ENCODE data around the gene RTL10.

Gene RTL10

DNA sequence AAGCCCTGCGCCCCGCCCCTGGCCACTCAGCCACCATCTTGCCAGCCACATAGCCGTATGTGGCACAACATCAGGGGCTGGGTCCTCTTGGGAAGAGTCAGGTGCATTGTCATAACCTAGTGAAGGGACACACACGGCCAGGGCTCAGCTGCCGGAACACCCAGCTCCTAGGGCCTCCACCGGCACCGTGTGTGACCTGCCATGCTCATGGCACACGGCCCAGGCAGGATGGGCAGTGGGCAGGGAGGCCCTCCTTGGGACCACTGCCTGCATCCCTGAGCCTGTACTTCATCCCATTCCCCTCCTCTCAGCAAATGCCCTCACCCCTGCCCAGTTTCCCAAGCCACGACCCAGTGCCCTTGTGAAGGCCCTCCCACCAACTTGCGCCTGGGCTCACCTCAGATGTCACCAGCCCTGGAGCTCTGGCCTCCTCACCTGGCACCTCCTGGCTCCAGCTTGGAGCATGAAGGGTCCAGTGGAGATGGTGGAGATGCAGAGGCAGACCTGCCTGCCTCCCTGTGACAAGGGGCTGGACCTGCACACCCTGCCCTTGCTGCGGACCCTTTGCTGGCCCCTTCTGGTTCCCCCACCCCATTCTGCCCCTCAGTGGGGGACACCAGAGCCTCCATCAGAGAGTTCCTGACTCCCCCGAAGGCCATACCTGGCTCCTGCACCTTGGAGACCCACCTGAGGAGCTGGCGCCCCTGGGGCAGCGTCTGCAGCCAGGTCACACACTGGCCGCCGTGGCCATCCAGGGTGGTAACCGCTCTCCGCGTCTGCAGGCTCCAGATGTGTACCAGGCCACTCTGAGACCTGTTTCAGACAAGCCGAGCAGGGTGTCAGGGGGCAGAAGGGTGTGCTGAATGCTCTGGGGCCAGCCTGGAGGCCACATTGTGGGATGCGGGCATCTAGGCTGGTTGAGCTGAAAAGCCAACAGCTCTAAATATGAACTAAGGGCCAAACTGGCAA, 34.5 kb downstream of the RTL10 start:
- no peak for DNase-seq
- in situ Hi-C loops (cut with HindIII; ENCODE audit: low pct_ligation_motif_present, low pct_unique_long_range_greater_than_20kb, low sequenced_read_pairs): no loop called here

DNA sequence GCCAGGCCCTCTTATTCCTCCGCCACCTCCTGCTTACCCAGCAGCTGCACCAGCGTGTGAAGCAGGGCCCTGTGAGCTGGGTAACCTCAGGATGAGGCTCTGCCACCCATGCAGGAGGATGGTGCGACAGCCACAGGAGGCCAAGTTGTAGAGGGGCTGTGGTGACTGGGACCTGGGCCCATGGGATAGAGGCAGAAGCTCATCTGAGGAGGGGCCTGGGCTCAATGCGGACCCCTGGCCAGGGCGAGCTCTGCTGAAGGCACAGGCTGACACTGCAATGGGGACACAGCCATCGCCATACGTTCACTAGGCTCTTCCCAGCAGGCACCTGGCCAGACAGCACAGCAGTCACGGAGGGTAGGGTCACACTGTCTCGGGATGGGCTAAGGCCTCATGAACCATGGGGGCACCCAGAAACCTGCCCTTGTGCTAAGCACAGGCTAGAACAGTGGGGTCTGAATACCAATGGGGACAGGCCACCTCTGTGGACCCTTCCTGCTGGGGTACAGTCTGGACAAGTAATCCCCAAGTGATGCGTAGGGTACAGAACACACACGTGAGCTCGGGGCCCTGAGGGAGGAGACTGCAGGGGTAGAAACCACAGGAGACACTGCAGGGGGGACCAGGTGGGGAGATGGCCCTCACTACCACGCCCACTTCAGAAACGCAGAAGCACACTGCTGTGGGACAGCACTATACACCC, 35.3 kb downstream of the RTL10 start:
- in situ Hi-C loops (cut with HindIII; ENCODE audit: low pct_ligation_motif_present, low pct_unique_long_range_greater_than_20kb, low sequenced_read_pairs): no loop called here
- DNase-seq: no peak

GRCh38 chr22:19818324-19819207, 36.1 kb downstream of the RTL10 start:
- in situ Hi-C loops (cut with HindIII; ENCODE audit: low pct_ligation_motif_present, low pct_unique_long_range_greater_than_20kb, low sequenced_read_pairs): no loop called here
- DNase-seq: no peak

GRCh38 chr22:19816372-19817119, 38.1 kb downstream of the RTL10 start:
- no peak for DNase-seq
- in situ Hi-C loops (cut with HindIII; ENCODE audit: low pct_ligation_motif_present, low pct_unique_long_range_greater_than_20kb, low sequenced_read_pairs): no loop called here

- no peak for DNase-seq
Observed at GRCh38 chr22:19815823-19816290, 38.8 kb downstream of the RTL10 start.

GRCh38 chr22:19815093-19815822, 39.4 kb downstream of the RTL10 start:
- DNase-seq: no peak

More at GRCh38 chr22:19815823-19816290, 38.8 kb downstream of the RTL10 start:
- in situ Hi-C loops (cut with HindIII; ENCODE audit: low pct_ligation_motif_present, low pct_unique_long_range_greater_than_20kb, low sequenced_read_pairs): no loop called here

GRCh38 chr22:19814428-19814827, 40.2 kb downstream of the RTL10 start:
- in situ Hi-C loops (cut with HindIII; ENCODE audit: low pct_ligation_motif_present, low pct_unique_long_range_greater_than_20kb, low sequenced_read_pairs): no loop called here
- DNase-seq: no peak

More at GRCh38 chr22:19815093-19815822, 39.4 kb downstream of the RTL10 start:
- in situ Hi-C loops (cut with HindIII; ENCODE audit: low pct_ligation_motif_present, low pct_unique_long_range_greater_than_20kb, low sequenced_read_pairs): no loop called here

- no peak for DNase-seq
- in situ Hi-C loops (cut with HindIII; ENCODE audit: low pct_ligation_motif_present, low pct_unique_long_range_greater_than_20kb, low sequenced_read_pairs): no loop called here
Observed at GRCh38 chr22:19812910-19813309, 41.8 kb downstream of the RTL10 start.

- in situ Hi-C loops (cut with HindIII; ENCODE audit: low pct_ligation_motif_present, low pct_unique_long_range_greater_than_20kb, low sequenced_read_pairs): no loop called here
- DNase-seq: no peak
Observed at GRCh38 chr22:19811811-19812771, 42.6 kb downstream of the RTL10 start.

- in situ Hi-C loops (cut with HindIII; ENCODE audit: low pct_ligation_motif_present, low pct_unique_long_range_greater_than_20kb, low sequenced_read_pairs): no loop called here
- no peak for DNase-seq
Observed at GRCh38 chr22:19811211-19811621, 43.5 kb downstream of the RTL10 start.

DNA sequence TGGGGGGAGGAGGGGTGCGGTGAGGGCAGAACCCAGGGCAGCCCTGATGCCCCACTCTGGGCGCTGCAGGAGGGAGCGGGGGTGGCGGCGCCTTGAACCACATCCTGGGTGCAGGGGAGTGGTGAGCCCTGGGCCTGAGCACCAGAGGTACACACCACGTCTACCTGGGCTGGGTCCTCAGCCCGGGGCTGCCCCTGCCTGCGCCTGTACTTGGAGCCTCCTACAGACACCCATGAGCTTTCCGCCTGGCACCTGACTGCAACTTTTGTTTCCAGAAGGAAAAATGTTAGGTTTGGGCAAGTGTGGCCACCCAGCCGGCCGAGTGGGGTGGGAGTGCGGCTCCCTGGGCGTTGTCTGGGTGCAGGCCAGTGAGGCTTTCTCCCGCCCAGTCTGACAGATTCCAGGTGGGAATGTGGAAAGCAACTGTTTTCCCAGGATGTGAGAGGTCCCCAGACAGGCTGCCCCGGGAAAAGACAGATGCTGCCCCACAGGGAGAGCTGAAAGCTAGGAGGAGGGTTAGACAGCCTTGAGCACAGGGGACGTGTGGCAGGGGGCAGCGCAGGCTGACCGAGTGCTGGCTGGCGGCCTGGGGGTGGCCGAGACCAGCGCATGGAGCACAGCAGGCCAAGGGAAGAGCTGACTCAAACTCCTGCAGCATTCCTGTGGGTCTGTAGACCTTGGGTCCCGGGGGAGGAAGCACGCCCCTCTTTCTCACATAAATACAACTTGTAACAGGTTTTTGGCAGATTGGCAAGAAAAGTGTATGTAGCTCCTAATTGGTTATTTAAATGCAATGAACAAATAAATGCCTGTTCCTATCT, 44.1 kb downstream of the RTL10 start:
- no peak for DNase-seq
- in situ Hi-C loops (cut with HindIII; ENCODE audit: low pct_ligation_motif_present, low pct_unique_long_range_greater_than_20kb, low sequenced_read_pairs): no loop called here

DNA sequence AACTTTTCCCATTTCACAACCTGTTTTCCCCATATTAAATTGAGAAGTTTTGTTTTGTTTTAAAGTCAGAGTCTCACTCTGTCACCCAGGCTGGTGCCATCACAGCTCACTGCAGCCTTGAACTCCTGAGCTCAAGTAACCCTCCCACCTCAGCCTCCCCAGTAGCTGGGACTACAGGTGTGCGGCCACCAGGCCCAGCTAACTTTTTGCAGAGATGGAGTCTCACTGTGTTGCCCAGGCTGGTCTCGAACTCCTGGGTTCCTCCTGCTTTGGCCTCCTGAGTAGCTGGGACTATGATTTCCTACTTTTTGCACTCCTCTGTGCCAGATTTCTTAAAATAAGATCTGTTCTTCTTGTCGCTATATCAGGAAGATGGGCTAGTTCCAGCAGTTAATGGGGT, 44.9 kb downstream of the RTL10 start:
- DNase-seq: no peak
- in situ Hi-C loops (cut with HindIII; ENCODE audit: low pct_ligation_motif_present, low pct_unique_long_range_greater_than_20kb, low sequenced_read_pairs): no loop called here

DNA sequence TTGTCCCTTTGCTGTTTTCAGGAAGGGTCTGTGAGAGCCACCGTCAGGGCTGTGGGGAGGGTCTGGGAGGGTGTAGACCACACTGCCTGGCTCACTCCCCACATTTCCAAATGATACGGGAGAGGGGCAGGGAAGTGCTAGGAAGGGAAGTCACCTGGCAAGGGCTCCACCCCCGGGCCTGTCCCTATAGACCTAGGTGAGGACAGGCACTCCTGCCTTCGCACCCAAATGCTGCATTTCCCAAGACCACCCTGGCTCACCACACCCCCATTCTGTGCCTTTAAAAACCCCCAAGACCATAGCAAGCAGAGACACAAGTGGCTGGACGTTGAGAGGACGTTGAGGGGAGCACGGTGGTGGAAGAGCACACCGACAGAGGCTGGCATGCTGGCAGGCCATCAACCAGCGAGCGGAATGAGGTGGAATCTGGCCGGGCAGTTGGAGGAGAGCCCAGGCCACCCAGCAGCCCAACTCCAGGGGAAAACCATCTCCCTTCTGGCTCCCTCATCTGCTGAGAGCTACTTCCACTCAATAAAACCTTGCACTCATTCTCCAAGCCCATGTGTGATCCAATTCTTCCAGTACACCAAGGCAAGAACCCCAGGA, 45.7 kb downstream of the RTL10 start:
- in situ Hi-C loops (cut with HindIII; ENCODE audit: low pct_ligation_motif_present, low pct_unique_long_range_greater_than_20kb, low sequenced_read_pairs): no loop called here

GRCh38 chr22:19807914-19808872, 46.5 kb downstream of the RTL10 start:
- in situ Hi-C loops (cut with HindIII; ENCODE audit: low pct_ligation_motif_present, low pct_unique_long_range_greater_than_20kb, low sequenced_read_pairs): no loop called here
- DNase-seq: no peak

More for the DNA sequence above, 45.7 kb downstream of the RTL10 start:
- DNase-seq: no peak
